Muscle of leg (tissue), 11 donors: ENCODE results near the gene HELT. TPM values are rescaled to one million over a fixed set of nuclear protein-coding genes. Genes with fewer than 3 reads are reported as not detected.

Experiments used
- DNase-seq: peaks from one replicate; pipeline ENCODE4 v3.0.0; 2013
- H3K27ac ChIP-seq: one replicate; pipeline ENCODE4 v1.5.1; 2013; ENCODE audit warnings: mild to moderate bottlenecking, low read length, control low read depth
- H3K27me3 ChIP-seq: one replicate; pipeline ENCODE4 v1.6.1; 2013; ENCODE audit warnings: low read length; ENCODE audit not compliant: control insufficient read depth, insufficient read depth
- H3K36me3 ChIP-seq: one replicate; pipeline ENCODE4 v1.6.1; 2013; ENCODE audit warnings: low read length; ENCODE audit not compliant: control insufficient read depth, insufficient read depth
- H3K4me1 ChIP-seq: one replicate; pipeline ENCODE4 v1.6.1; 2013; ENCODE audit warnings: low read length; ENCODE audit not compliant: control insufficient read depth, insufficient read depth
- H3K4me3 ChIP-seq: one replicate; pipeline ENCODE4 v1.5.1; 2013; ENCODE audit warnings: low read length, control low read depth
- H3K9me3 ChIP-seq: replicated peaks from 2 replicates; pipeline ENCODE4 v1.6.1; 2013; ENCODE audit warnings: low read depth, low read length; ENCODE audit not compliant: control insufficient read depth
- WGBS: methylation state at CpG from one replicate; pipeline ENCODE4 v1.1.5; 2013; ENCODE audit warnings: missing lambda C conversion rate; ENCODE audit not compliant: insufficient coverage; 5-methylcytosine and 5-hydroxymethylcytosine counted together
- polyA plus RNA-seq, 8 donors: library from polyadenylated mRNA; unstranded; fragments of 120-200 nt; gene quantifications; one replicate each; pipeline versions ENCODE4 v1.2.1 to v1.2.3, GENCODE V29; 2013; ENCODE audit warnings: inconsistent platforms in 1 of 8, low replicate concordance in 1 of 8; ENCODE audit not compliant: insufficient read length in 8 of 8, insufficient read depth in 1 of 8
- total RNA-seq: library from RNA; stranded (reverse); fragments of 120-200 nt; gene quantifications from one replicate; pipeline ENCODE4 v1.2.4, GENCODE V29; 2013

The HELT gene
- total and polyA plus RNA-seq, 9 donors = not detected

- Histone ChIP-seq H3K27me3 (peaks cover 3% of the 10 kb centered on the region), H3K4me1 (no peaks in the 10 kb centered on the region), H3K36me3 (no peaks in the 10 kb centered on the region), H3K9me3 (no peaks in the 10 kb centered on the region), H3K4me3 (no peak overlapping the region), H3K27ac (no peak overlapping the region)
- no peak for DNase-seq
- WGBS = no CpG with 5 or more reads among the region's 3 CpGs
Observed at GRCh38 chr4:185061610-185062009, 43.3 kb downstream of the HELT start.

- Histone ChIP-seq H3K4me1 (no peaks in the 10 kb centered on the region), H3K27ac (no peak overlapping the region), H3K27me3 (peaks cover 3% of the 10 kb centered on the region), H3K4me3 (no peak overlapping the region), H3K9me3 (no peaks in the 10 kb centered on the region), H3K36me3 (no peaks in the 10 kb centered on the region)
- DNase-seq = no peak
- 83% methylated on average over 4 of the region's 12 CpGs for WGBS
Observed at GRCh38 chr4:185062606-185063005, 44.3 kb downstream of the HELT start.

- Histone ChIP-seq H3K36me3 (no peaks in the 10 kb centered on the region), H3K27me3 (no peaks in the 10 kb centered on the region), H3K27ac (no peak overlapping the region), H3K4me3 (no peak overlapping the region), H3K4me1 (no peaks in the 10 kb centered on the region), H3K9me3 (no peaks in the 10 kb centered on the region)
- WGBS = 100% methylated on average over 1 of the region's 5 CpGs
- no peak for DNase-seq
Observed at GRCh38 chr4:185066179-185066578, 47.9 kb downstream of the HELT start.

GRCh38 chr4:185068837-185069236, 50.5 kb downstream of the HELT start:
- H3K4me1 ChIP-seq = no peaks in the 10 kb centered on the region
- no peaks in the 10 kb centered on the region for H3K27me3 ChIP-seq
- H3K36me3 ChIP-seq = no peaks in the 10 kb centered on the region
- WGBS = no CpG with 5 or more reads among the region's 3 CpGs
- no peak overlapping the region for H3K27ac ChIP-seq
- H3K9me3 ChIP-seq = no peaks in the 10 kb centered on the region
- DNase-seq = no peak
- no peak overlapping the region for H3K4me3 ChIP-seq

Other genes starting within 250 kb of the HELT start
- 37.8 TPM for gene ACSL1, start 192.5 kb upstream of the HELT start, total RNA-seq
- gene ACSL1, start 192.5 kb upstream of the HELT start, polyA plus RNA-seq = 10 to 100 TPM; 32.8 to 51.9 (median 41.4) TPM
- gene SLC25A4, start 124.8 kb downstream of the HELT start, total RNA-seq = 103 TPM
- gene SLC25A4, start 124.8 kb downstream of the HELT start, polyA plus RNA-seq = 100 to 1,000 TPM in 6 of 8 donors, 10 to 100 TPM in 2; 61.0 to 158 (median 123) TPM
- 19.1 TPM for gene CFAP97, start 185.5 kb downstream of the HELT start, total RNA-seq
- gene CFAP97, start 185.5 kb downstream of the HELT start, polyA plus RNA-seq = 10 to 100 TPM; 19.1 to 30.9 (median 25.0) TPM
- gene SNX25, start 191.1 kb downstream of the HELT start, total RNA-seq = 14.6 TPM
- 1 to 10 TPM; 7.0 to 9.4 (median 8.0) TPM for gene SNX25, start 191.1 kb downstream of the HELT start, polyA plus RNA-seq